H1 (cell line): ENCODE measurements around the gene ASRGL1.

Source experiments
- CHD2 ChIP-seq: IDR thresholded peaks from 2 replicates; pipeline ENCODE4 v1.6.1; 2012; ENCODE audit warnings: low read length, improper control_type of control experiment
- EP300 ChIP-seq, 2 experiments: IDR thresholded peaks; 1 replicate in 1 of 2; 2 replicates in 1 of 2; pipeline ENCODE4 v1.6.1; 2011 to 2012; ENCODE audit warnings: low read depth in 2 of 2, low read length in 2 of 2, mild to moderate bottlenecking in 2 of 2, borderline replicate concordance in 1 of 2, inconsistent platforms in 1 of 2, moderate library complexity in 1 of 2
- EZH2 ChIP-seq: fragments of 200-600 bp; sonication (generic); IDR thresholded peaks from 2 replicates; pipeline ENCODE4 v1.7.1; 2012; ENCODE audit warnings: low read depth, mild to moderate bottlenecking, moderate library complexity, low read length, inconsistent platforms; ENCODE audit not compliant: severe bottlenecking
- POLR2A ChIP-seq, 2 experiments: IDR thresholded peaks; 1 replicate in 1 of 2; 2 replicates in 1 of 2; pipeline ENCODE4 v1.6.1; 2011; ENCODE audit warnings: low read depth in 2 of 2, low read length in 2 of 2, mild to moderate bottlenecking in 2 of 2; ENCODE audit errors: control extremely low read depth in 1 of 2
- POLR2AphosphoS5 ChIP-seq: IDR thresholded peaks from 2 replicates; pipeline ENCODE4 v1.6.1; 2011; ENCODE audit warnings: low read depth, low read length
- SIN3A ChIP-seq, 2 experiments: IDR thresholded peaks in 1 of 2; conservative IDR thresholded peaks in 1 of 2; 2 replicates each; pipeline ENCODE4 v1.6.1; 2011 to 2012; ENCODE audit warnings: low read length in 2 of 2, improper control_type of control experiment in 1 of 2, low read depth in 1 of 2, mild to moderate bottlenecking in 1 of 2

DNA sequence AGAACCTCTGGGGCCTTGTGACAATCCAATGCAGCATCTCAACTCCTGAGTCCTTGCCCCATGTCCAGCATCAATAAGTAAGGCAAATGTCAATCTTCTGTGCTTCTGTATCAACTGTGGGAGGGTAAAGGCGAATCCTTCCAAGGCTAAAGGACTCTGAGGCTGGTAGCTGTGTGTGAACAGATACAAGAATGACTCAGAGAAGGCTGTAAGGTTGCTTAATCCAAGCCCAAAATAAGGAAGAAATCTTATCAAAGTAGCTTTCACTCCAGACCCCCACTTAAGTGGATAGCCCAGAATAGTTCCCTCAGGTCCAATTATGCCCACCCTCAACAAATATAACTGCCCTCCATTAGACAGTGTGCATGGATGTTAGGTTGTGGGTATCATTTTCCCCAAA, 53.5 kb downstream of the ASRGL1 start:
- TF ChIP-seq POLR2AphosphoS5 (no peak), EP300 (IDR thresholded peaks at IDR 0.05; ENCODE audit: borderline replicate concordance in 1 of 2, low read depth in 2 of 2, low read length in 2 of 2) (no peak), EZH2 (no peak), POLR2A (IDR thresholded peaks at IDR 0.05; ENCODE audit: control extremely low read depth in 1 of 2, low read depth in 2 of 2, low read length in 2 of 2) (no peak), SIN3A (conservative IDR thresholded peaks at IDR 0.05 in 1 of 2, IDR thresholded peaks at IDR 0.05 in 1 of 2; ENCODE audit: low read depth in 1 of 2, low read length in 2 of 2) (no peak), CHD2 (no peak)
